Fibroblast of lung (primary cell): Measurements from ENCODE around the gene TRAF4. TPM values are rescaled to one million over a fixed set of nuclear protein-coding genes. Genes with fewer than 3 reads are reported as not detected.
"Not testable (repeated sequence)": the region's sequence is repeated elsewhere in the genome, so short reads cannot be mapped to it uniquely, and the experiment has no call there.

Experiments
- DNase-seq, 2 donors: peaks; one replicate each; pipeline versions ENCODE4 v3.0.0 to v3.0.0-alpha.2; 2010; ENCODE audit warnings: low read depth in 2 of 2
- H2AFZ ChIP-seq: 2 replicates; pipeline ENCODE4 v1.5.1; 2012; ENCODE audit warnings: low read length, control low read depth, inconsistent platforms
- H3K27ac ChIP-seq: 2 replicates; pipeline ENCODE4 v1.5.1; 2011; ENCODE audit warnings: low read length, control low read depth; ENCODE audit not compliant: insufficient read depth
- H3K27me3 ChIP-seq: 2 replicates; pipeline ENCODE4 v1.5.1; 2011; ENCODE audit warnings: mild to moderate bottlenecking, low read length; ENCODE audit not compliant: control insufficient read depth, insufficient read depth
- H3K36me3 ChIP-seq: 2 replicates; pipeline ENCODE4 v1.5.1; 2011; ENCODE audit warnings: low read length; ENCODE audit not compliant: control insufficient read depth, insufficient read depth
- H3K4me1 ChIP-seq: 2 replicates; pipeline ENCODE4 v1.5.1; 2011; ENCODE audit warnings: low read length; ENCODE audit not compliant: control insufficient read depth, insufficient read depth; ENCODE audit errors: extremely low read depth
- H3K4me2 ChIP-seq: 2 replicates; pipeline ENCODE4 v1.5.1; 2011; ENCODE audit warnings: low read length, control low read depth; ENCODE audit not compliant: insufficient read depth; ENCODE audit errors: extremely low read depth
- H3K4me3 ChIP-seq, 4 experiments: fragments of 200-600 bp in 1 of 4; sonication (generic) in 1 of 4; replicated peaks in 1 of 4; 2 replicates each; pipeline ENCODE4 v1.5.1; 2011 to 2016; ENCODE audit warnings: low read length in 4 of 4, low read depth in 3 of 4, mild to moderate bottlenecking in 3 of 4, control low read depth in 2 of 4, inconsistent platforms in 1 of 4, mixed read lengths in 1 of 4; ENCODE audit not compliant: insufficient read depth in 1 of 4; ENCODE audit errors: control extremely low read depth in 1 of 4
- H3K79me2 ChIP-seq: 2 replicates; pipeline ENCODE4 v1.5.1; 2012; ENCODE audit warnings: mild to moderate bottlenecking, low read length, inconsistent platforms; ENCODE audit not compliant: control insufficient read depth, insufficient read depth
- H3K9ac ChIP-seq: 2 replicates; pipeline ENCODE4 v1.5.1; 2011; ENCODE audit warnings: mild to moderate bottlenecking, low read length, control low read depth; ENCODE audit not compliant: insufficient read depth
- H3K9me3 ChIP-seq: 2 replicates; pipeline ENCODE4 v1.5.1; 2012; ENCODE audit warnings: low read depth, low read length; ENCODE audit not compliant: control insufficient read depth, insufficient read depth
- H4K20me1 ChIP-seq: 2 replicates; pipeline ENCODE4 v1.5.1; 2011; ENCODE audit warnings: low read length; ENCODE audit not compliant: control insufficient read depth, insufficient read depth; ENCODE audit errors: extremely low read depth
- EZH2 ChIP-seq: IDR thresholded peaks from 2 replicates; pipeline ENCODE4 v1.5.1; 2012; ENCODE audit warnings: low read length, control low read depth, mild to moderate bottlenecking; ENCODE audit errors: missing control alignments
- polyA plus RNA-seq, 2 donors: library from polyadenylated mRNA; depleted of rRNA in 1 of 2; stranded (reverse) in 1 of 2; unstranded in 1 of 2; fragments of >200 nt; gene quantifications; 2 replicates each; pipeline ENCODE4 v1.2.1, GENCODE V29; 2011 to 2012; ENCODE audit warnings: missing spikeins in 1 of 2
- total RNA-seq: library from RNA; depleted of rRNA; stranded (reverse); fragments of >200 nt; gene quantifications from 2 replicates; pipeline ENCODE4 v1.2.1, GENCODE V29; 2014
- TF ChIP-seq, protein P1 (sequence below), 2 donors: IDR thresholded peaks in 1 of 2; conservative IDR thresholded peaks in 1 of 2; 1 replicate in 1 of 2; 2 replicates in 1 of 2; pipeline ENCODE4 v1.5.1; 2011 to 2012; ENCODE audit warnings: low read length in 2 of 2, control low read depth in 1 of 2, inconsistent platforms in 1 of 2, low read depth in 1 of 2, mild to moderate bottlenecking in 1 of 2

TRAF4 gene
- total and polyA plus RNA-seq, 2 donors (not counting 1 experiment from before 2014, with no cell fraction given), result 17.5 to 28.7 TPM

DNA sequence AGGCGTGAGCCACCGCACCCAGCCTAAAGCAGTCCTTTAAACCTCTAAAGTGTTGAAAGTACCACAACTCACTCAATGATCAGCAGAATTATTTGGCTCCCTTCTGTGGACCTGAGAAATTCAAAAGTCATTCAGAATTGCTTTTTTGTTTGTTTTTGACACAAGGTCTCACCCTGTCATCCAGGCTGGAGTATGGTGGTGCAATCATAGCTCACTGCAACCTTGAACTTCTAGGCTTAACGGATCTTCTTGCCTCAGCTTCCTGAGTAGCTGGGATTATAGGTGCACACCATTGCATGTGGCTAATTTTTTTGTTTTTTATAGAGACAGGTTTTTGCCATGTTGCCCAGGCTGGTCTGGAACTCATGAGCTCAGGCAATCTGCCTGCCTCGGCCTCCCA lies 44.3 kb downstream of the TRAF4 start:
- H3K9ac ChIP-seq, result no peak overlapping the region
- no peak overlapping the region for H3K27ac ChIP-seq
- H3K79me2 ChIP-seq, result no peaks in the 10 kb centered on the region
- no peaks in the 10 kb centered on the region for H3K9me3 ChIP-seq
- no peak overlapping the region for H2AFZ ChIP-seq
- H3K4me1 ChIP-seq, result no peaks in the 10 kb centered on the region
- TF ChIP-seq EZH2, result no peak
- TF ChIP-seq, protein P1, sequence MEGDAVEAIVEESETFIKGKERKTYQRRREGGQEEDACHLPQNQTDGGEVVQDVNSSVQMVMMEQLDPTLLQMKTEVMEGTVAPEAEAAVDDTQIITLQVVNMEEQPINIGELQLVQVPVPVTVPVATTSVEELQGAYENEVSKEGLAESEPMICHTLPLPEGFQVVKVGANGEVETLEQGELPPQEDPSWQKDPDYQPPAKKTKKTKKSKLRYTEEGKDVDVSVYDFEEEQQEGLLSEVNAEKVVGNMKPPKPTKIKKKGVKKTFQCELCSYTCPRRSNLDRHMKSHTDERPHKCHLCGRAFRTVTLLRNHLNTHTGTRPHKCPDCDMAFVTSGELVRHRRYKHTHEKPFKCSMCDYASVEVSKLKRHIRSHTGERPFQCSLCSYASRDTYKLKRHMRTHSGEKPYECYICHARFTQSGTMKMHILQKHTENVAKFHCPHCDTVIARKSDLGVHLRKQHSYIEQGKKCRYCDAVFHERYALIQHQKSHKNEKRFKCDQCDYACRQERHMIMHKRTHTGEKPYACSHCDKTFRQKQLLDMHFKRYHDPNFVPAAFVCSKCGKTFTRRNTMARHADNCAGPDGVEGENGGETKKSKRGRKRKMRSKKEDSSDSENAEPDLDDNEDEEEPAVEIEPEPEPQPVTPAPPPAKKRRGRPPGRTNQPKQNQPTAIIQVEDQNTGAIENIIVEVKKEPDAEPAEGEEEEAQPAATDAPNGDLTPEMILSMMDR (conservative IDR thresholded peaks at IDR 0.05 in 1 of 2, IDR thresholded peaks at IDR 0.05 in 1 of 2; ENCODE audit: low read depth in 1 of 2, low read length in 2 of 2), result no peak
- no peaks in the 10 kb centered on the region for H3K27me3 ChIP-seq
- no peak overlapping the region for H3K4me2 ChIP-seq
- no peaks in the 10 kb centered on the region for H3K36me3 ChIP-seq
- H4K20me1 ChIP-seq, result no peaks in the 10 kb centered on the region
- H3K4me3 ChIP-seq, result no peak overlapping the region
- DNase-seq, result no peak

- Histone ChIP-seq H3K4me2 (no peak overlapping the region), H3K4me1 (no peaks in the 10 kb centered on the region), H3K9ac (no peak overlapping the region), H3K4me3 (no peak overlapping the region), H3K27ac (no peak overlapping the region), H2AFZ (no peak overlapping the region), H3K27me3 (no peaks in the 10 kb centered on the region), H3K9me3 (no peaks in the 10 kb centered on the region), H3K79me2 (no peaks in the 10 kb centered on the region), H3K36me3 (no peaks in the 10 kb centered on the region), H4K20me1 (no peaks in the 10 kb centered on the region)
- TF ChIP-seq, protein P1 (conservative IDR thresholded peaks at IDR 0.05 in 1 of 2, IDR thresholded peaks at IDR 0.05 in 1 of 2; ENCODE audit: low read depth in 1 of 2, low read length in 2 of 2), result no peak
- TF ChIP-seq EZH2, result no peak
- no peak for DNase-seq
Observed at GRCh38 chr17:28792877-28793661, 49.3 kb downstream of the TRAF4 start.

DNA sequence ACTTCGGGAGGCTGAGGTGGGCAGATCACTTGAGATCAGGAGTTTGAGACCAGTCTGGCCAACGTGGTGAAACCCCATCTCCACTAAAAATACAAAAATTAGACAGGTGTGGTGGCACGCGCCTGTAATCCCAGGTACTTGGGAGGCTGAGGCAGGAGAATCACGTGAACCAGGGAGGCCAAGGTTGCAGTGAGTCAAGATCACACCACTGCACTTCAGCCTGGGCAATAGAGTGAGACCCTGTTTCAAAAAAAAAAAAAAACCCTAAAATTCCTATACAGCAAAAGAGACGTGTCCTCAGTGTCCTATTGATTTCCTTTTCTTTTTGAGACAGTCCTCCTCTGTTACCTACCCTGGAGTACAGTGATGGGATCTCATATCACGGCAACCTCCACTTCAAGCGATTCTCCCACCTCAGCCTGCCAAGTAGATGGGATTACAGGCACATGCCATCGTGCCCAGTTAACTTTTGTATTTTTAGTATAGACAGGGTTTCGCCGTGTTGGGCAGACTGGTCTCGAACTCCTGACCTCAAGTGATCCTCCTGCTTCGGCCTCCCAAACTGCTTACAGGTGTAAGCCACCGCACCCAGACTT lies 51.1 kb downstream of the TRAF4 start:
- DNase-seq, result not testable (repeated sequence)

More for the DNA sequence above, 51.1 kb downstream of the TRAF4 start:
- not testable (repeated sequence) for H3K9me3 ChIP-seq, H3K4me2 ChIP-seq, H3K4me1 ChIP-seq, H2AFZ ChIP-seq, H3K4me3 ChIP-seq, H3K27me3 ChIP-seq, H3K27ac ChIP-seq, H3K79me2 ChIP-seq, H3K9ac ChIP-seq, H3K36me3 ChIP-seq, H4K20me1 ChIP-seq
